Activated naive CD4-positive, alpha-beta T cell treated with anti-CD3 and anti-CD28 coated beads for 36 hours (primary cell): ENCODE measurements around the gene SLC22A3. TPM values are rescaled to one million over a fixed set of nuclear protein-coding genes. Genes with fewer than 3 reads are reported as not detected.

Source experiments
- CTCF ChIA-PET: fragments of 350-600 bp; sonication (Branson Sonifier 250); formaldehyde crosslinking; loops from one replicate; lab custom pipeline; 2021; ENCODE audit warnings: antibody characterized with exemption; lab: Charles Lee
- DNase-seq: peaks from one replicate; pipeline ENCODE4 v3.0.0-alpha.2; 2020
- H3K27ac Mint-ChIP-seq: one replicate; pipeline ENCODE4 v1.8.0; 2021; ENCODE audit warnings: mild to moderate bottlenecking, mixed read lengths
- H3K27me3 Mint-ChIP-seq: one replicate; pipeline ENCODE4 v1.8.0; 2021; ENCODE audit warnings: low read depth, mixed read lengths
- H3K36me3 Mint-ChIP-seq: one replicate; pipeline ENCODE4 v1.8.0; 2021; ENCODE audit warnings: low read depth, mixed read lengths
- H3K4me1 Mint-ChIP-seq: one replicate; pipeline ENCODE4 v1.8.0; 2021; ENCODE audit warnings: low read depth, mixed read lengths
- H3K4me3 Mint-ChIP-seq: one replicate; pipeline ENCODE4 v1.8.0; 2021; ENCODE audit warnings: mild to moderate bottlenecking, moderate library complexity, mixed read lengths
- H3K9me3 Mint-ChIP-seq: one replicate; pipeline ENCODE4 v1.8.0; 2021; ENCODE audit warnings: mixed read lengths
- intact Hi-C: fragments of 100-400 bp; cut with micrococcal nuclease; formaldehyde crosslinking; loops from one replicate; pipeline ENCODE4 v1.15.1; 2023
- total RNA-seq, 2 experiments: library from RNA; stranded (reverse); gene quantifications; one replicate each; pipeline ENCODE4 v1.2.3, GENCODE V29; 2021

Gene SLC22A3
- total RNA-seq, 2 experiments from 2014 or later = not detected

- peaks cover 10% of the 10 kb centered on the region for H3K4me1 Mint-ChIP-seq
- H3K27ac Mint-ChIP-seq = no peak overlapping the region
- H3K9me3 Mint-ChIP-seq = no peaks in the 10 kb centered on the region
- H3K27me3 Mint-ChIP-seq = peaks cover 40% of the 10 kb centered on the region
- CTCF ChIA-PET = no interaction called here
- H3K4me3 Mint-ChIP-seq = no peak overlapping the region
- H3K36me3 Mint-ChIP-seq = no peaks in the 10 kb centered on the region
- no peak for DNase-seq
- intact Hi-C loops = no loop called here
These were observed 80.8 kb downstream of the SLC22A3 start for GRCh38 chr6:160428818-160429619.

GRCh38 chr6:160429620-160429895, 81.4 kb downstream of the SLC22A3 start:
- no peaks in the 10 kb centered on the region for H3K9me3 Mint-ChIP-seq
- no peak overlapping the region for H3K27ac Mint-ChIP-seq
- H3K4me1 Mint-ChIP-seq = peaks cover 10% of the 10 kb centered on the region
- peaks cover 38% of the 10 kb centered on the region for H3K27me3 Mint-ChIP-seq
- H3K36me3 Mint-ChIP-seq = no peaks in the 10 kb centered on the region
- CTCF ChIA-PET = no interaction called here
- no peak overlapping the region for H3K4me3 Mint-ChIP-seq
- DNase-seq = no peak
- intact Hi-C loops = no loop called here

- H3K4me1 Mint-ChIP-seq = peaks cover 10% of the 10 kb centered on the region
- DNase-seq = no peak
- H3K27me3 Mint-ChIP-seq = peaks cover 41% of the 10 kb centered on the region
- intact Hi-C loops = no loop called here
- no peak overlapping the region for H3K4me3 Mint-ChIP-seq
- CTCF ChIA-PET = no interaction called here
- H3K36me3 Mint-ChIP-seq = no peaks in the 10 kb centered on the region
- H3K27ac Mint-ChIP-seq = no peak overlapping the region
- no peaks in the 10 kb centered on the region for H3K9me3 Mint-ChIP-seq
These were observed 82.0 kb downstream of the SLC22A3 start for GRCh38 chr6:160430203-160430602.

- Mint-ChIP-seq H3K36me3 (no peaks in the 10 kb centered on the region), H3K4me1 (peaks cover 13% of the 10 kb centered on the region), H3K27me3 (peaks cover 42% of the 10 kb centered on the region), H3K27ac (no peak overlapping the region), H3K9me3 (no peaks in the 10 kb centered on the region), H3K4me3 (no peak overlapping the region)
- DNase-seq = no peak
- intact Hi-C loops = no loop called here
- CTCF ChIA-PET = interaction anchor here (0.7 kb wide), 2 partner anchors 65 to 133 kb away, joined by 5 to 8 read pairs; no protein-coding TSS in a partner anchor
These were observed 82.6 kb downstream of the SLC22A3 start for GRCh38 chr6:160430751-160431150.

- DNase-seq = no peak
- peaks cover 40% of the 10 kb centered on the region for H3K27me3 Mint-ChIP-seq
- H3K4me1 Mint-ChIP-seq = peaks cover 12% of the 10 kb centered on the region
- H3K36me3 Mint-ChIP-seq = no peaks in the 10 kb centered on the region
- H3K9me3 Mint-ChIP-seq = no peaks in the 10 kb centered on the region
- CTCF ChIA-PET = interaction anchor here (0.7 kb wide), 2 partner anchors 64 to 134 kb away, joined by 5 to 8 read pairs; no protein-coding TSS in a partner anchor
- intact Hi-C loops = no loop called here
- no peak overlapping the region for H3K4me3 Mint-ChIP-seq
- H3K27ac Mint-ChIP-seq = no peak overlapping the region
These were observed 83.0 kb downstream of the SLC22A3 start for GRCh38 chr6:160431226-160431625.

GRCh38 chr6:160431791-160432404, 83.7 kb downstream of the SLC22A3 start:
- H3K4me1 Mint-ChIP-seq = peaks cover 8% of the 10 kb centered on the region
- H3K4me3 Mint-ChIP-seq = no peak overlapping the region
- intact Hi-C loops = no loop called here
- no peaks in the 10 kb centered on the region for H3K9me3 Mint-ChIP-seq
- no peaks in the 10 kb centered on the region for H3K36me3 Mint-ChIP-seq
- CTCF ChIA-PET = no interaction called here
- H3K27me3 Mint-ChIP-seq = peaks cover 34% of the 10 kb centered on the region
- no peak overlapping the region for H3K27ac Mint-ChIP-seq
- no peak for DNase-seq

GRCh38 chr6:160435935-160436334, 87.8 kb downstream of the SLC22A3 start:
- CTCF ChIA-PET = interaction anchor here (0.6 to 0.8 kb wide), 2 partner anchors 20 to 36 kb away, joined by 3 to 5 read pairs; no protein-coding TSS in a partner anchor
- no peaks in the 10 kb centered on the region for H3K36me3 Mint-ChIP-seq
- DNase-seq = peak; percentile 21

GRCh38 chr6:160437154-160437553, 89.0 kb downstream of the SLC22A3 start:
- H3K4me3 Mint-ChIP-seq = no peak overlapping the region
- no peak overlapping the region for H3K27ac Mint-ChIP-seq
- CTCF ChIA-PET = interaction anchor here (0.6 kb wide), 2 partner anchors 14 to 267 kb away, joined by 3 read pairs; no protein-coding TSS in a partner anchor
- DNase-seq = no peak
- peaks cover 7% of the 10 kb centered on the region for H3K4me1 Mint-ChIP-seq
- H3K36me3 Mint-ChIP-seq = no peaks in the 10 kb centered on the region
- H3K27me3 Mint-ChIP-seq = peaks cover 29% of the 10 kb centered on the region
- H3K9me3 Mint-ChIP-seq = no peaks in the 10 kb centered on the region
- intact Hi-C loops = no loop called here

More at GRCh38 chr6:160435935-160436334, 87.8 kb downstream of the SLC22A3 start:
- intact Hi-C loops = no loop called here
- H3K4me3 Mint-ChIP-seq = no peak overlapping the region
- no peaks in the 10 kb centered on the region for H3K9me3 Mint-ChIP-seq
- H3K4me1 Mint-ChIP-seq = peaks cover 7% of the 10 kb centered on the region
- H3K27ac Mint-ChIP-seq = no peak overlapping the region
- peaks cover 30% of the 10 kb centered on the region for H3K27me3 Mint-ChIP-seq

- no peak for DNase-seq
- Mint-ChIP-seq H3K4me1 (peaks cover 7% of the 10 kb centered on the region), H3K27ac (no peak overlapping the region), H3K36me3 (no peaks in the 10 kb centered on the region), H3K27me3 (peaks cover 29% of the 10 kb centered on the region), H3K4me3 (no peak overlapping the region), H3K9me3 (no peaks in the 10 kb centered on the region)
- intact Hi-C loops = no loop called here
- CTCF ChIA-PET = no interaction called here
These were observed 89.6 kb downstream of the SLC22A3 start for GRCh38 chr6:160437775-160438174.

- H3K36me3 Mint-ChIP-seq = no peaks in the 10 kb centered on the region
- H3K4me3 Mint-ChIP-seq = no peak overlapping the region
These were observed 90.3 kb downstream of the SLC22A3 start for GRCh38 chr6:160438481-160438880.

GRCh38 chr6:160439751-160440150, 91.6 kb downstream of the SLC22A3 start:
- intact Hi-C loops = no loop called here
- Mint-ChIP-seq H3K4me3 (no peak overlapping the region), H3K9me3 (no peaks in the 10 kb centered on the region), H3K36me3 (no peaks in the 10 kb centered on the region), H3K4me1 (peaks cover 7% of the 10 kb centered on the region), H3K27me3 (peaks cover 28% of the 10 kb centered on the region), H3K27ac (no peak overlapping the region)
- CTCF ChIA-PET = no interaction called here
- DNase-seq = no peak

More at GRCh38 chr6:160438481-160438880, 90.3 kb downstream of the SLC22A3 start:
- Mint-ChIP-seq H3K9me3 (no peaks in the 10 kb centered on the region), H3K27ac (no peak overlapping the region), H3K27me3 (peaks cover 28% of the 10 kb centered on the region), H3K4me1 (peaks cover 7% of the 10 kb centered on the region)
- intact Hi-C loops = no loop called here
- CTCF ChIA-PET = no interaction called here
- DNase-seq = no peak

GRCh38 chr6:160442151-160442550, 94.0 kb downstream of the SLC22A3 start:
- Mint-ChIP-seq H3K36me3 (no peaks in the 10 kb centered on the region), H3K4me1 (no peaks in the 10 kb centered on the region), H3K9me3 (no peaks in the 10 kb centered on the region), H3K27ac (no peak overlapping the region), H3K4me3 (no peak overlapping the region), H3K27me3 (peaks cover 30% of the 10 kb centered on the region)
- DNase-seq = no peak
- CTCF ChIA-PET = interaction anchor here (1.7 kb wide), 1 partner anchor 13 kb away, joined by 8 read pairs; no protein-coding TSS in a partner anchor
- intact Hi-C loops = no loop called here
